ENCODE data around the gene TMF1.

DNA sequence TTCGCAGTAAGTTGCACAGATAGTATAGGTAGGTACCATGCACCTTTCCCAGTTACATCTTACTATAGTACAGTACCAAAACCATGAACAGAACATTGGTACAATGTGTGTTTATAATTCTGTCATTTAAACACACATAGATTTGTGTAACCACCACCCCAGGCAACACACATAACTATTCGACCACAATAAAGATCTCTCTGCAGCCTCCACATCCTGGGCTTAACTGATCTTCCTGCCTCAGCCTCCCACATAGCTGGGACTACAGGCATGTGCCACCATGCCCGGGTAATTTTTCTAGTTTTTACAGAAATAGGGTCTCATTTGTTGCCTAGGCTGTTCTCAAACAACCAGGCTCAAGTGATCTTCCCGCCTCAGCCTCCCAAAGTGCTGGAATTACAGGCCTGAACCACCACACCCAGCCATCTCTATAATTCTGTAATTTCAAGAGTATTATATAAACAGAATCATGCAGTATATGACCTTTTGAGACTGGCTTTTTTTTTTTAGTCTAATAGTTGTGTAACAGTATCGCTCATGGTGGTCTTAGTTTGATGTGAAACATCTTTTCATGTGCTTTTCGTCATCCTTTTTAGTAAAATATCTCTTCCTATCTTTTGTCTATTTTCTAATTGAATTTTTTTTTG is 13.3 kb upstream of the TMF1 start:
- no peak for TF ChIP-seq POLR2A (IDR thresholded peaks at IDR 0.05; ENCODE audit: low read length)
- TF ChIP-seq GATA1 (IDR thresholded peaks at IDR 0.05; ENCODE audit: low read depth, low read length): no peak
